Measurements from ENCODE around the gene IGF2R.

The IGF2R gene

GRCh38 chr6:159973951-159974350, 5.1 kb downstream of the IGF2R start:
- H3K4me3 ChIP-seq (ENCODE audit: low read depth, low read length) = no peak overlapping the region
- no peak for DNase-seq (ENCODE audit: low read depth)
- in situ Hi-C loops (cut with HindIII; ENCODE audit: low sequenced_read_pairs) = no loop called here
- TF ChIP-seq CTCF (IDR thresholded peaks at IDR 0.05; ENCODE audit: low read depth, low read length, missing control alignments) = no peak

- DNase-seq (ENCODE audit: low read depth) = no peak
- no peak for TF ChIP-seq CTCF (IDR thresholded peaks at IDR 0.05; ENCODE audit: low read depth, low read length, missing control alignments)
- in situ Hi-C loops (cut with HindIII; ENCODE audit: low sequenced_read_pairs) = no loop called here
- H3K4me3 ChIP-seq (ENCODE audit: low read depth, low read length) = no peak overlapping the region
Measured at GRCh38 chr6:159974932-159975331, 6.0 kb downstream of the IGF2R start.

GRCh38 chr6:159976686-159977254, 7.9 kb downstream of the IGF2R start:
- in situ Hi-C loops (cut with HindIII; ENCODE audit: low sequenced_read_pairs) = no loop called here
- DNase-seq (ENCODE audit: low read depth) = no peak
- TF ChIP-seq CTCF (IDR thresholded peaks at IDR 0.05; ENCODE audit: low read depth, low read length, missing control alignments) = no peak
- H3K4me3 ChIP-seq (ENCODE audit: low read depth, low read length) = no peak overlapping the region

GRCh38 chr6:159977255-159977903, 8.5 kb downstream of the IGF2R start:
- no peak for TF ChIP-seq CTCF (IDR thresholded peaks at IDR 0.05; ENCODE audit: low read depth, low read length, missing control alignments)
- H3K4me3 ChIP-seq (ENCODE audit: low read depth, low read length) = no peak overlapping the region
- no peak for DNase-seq (ENCODE audit: low read depth)
- in situ Hi-C loops (cut with HindIII; ENCODE audit: low sequenced_read_pairs) = no loop called here

- DNase-seq (ENCODE audit: low read depth) = no peak
- in situ Hi-C loops (cut with HindIII; ENCODE audit: low sequenced_read_pairs) = no loop called here
- TF ChIP-seq CTCF (IDR thresholded peaks at IDR 0.05; ENCODE audit: low read depth, low read length, missing control alignments) = no peak
- H3K4me3 ChIP-seq (ENCODE audit: low read depth, low read length) = no peak overlapping the region
Measured at GRCh38 chr6:159977904-159978268, 9.0 kb downstream of the IGF2R start.

GRCh38 chr6:159978291-159979135, 9.6 kb downstream of the IGF2R start:
- H3K4me3 ChIP-seq (ENCODE audit: low read depth, low read length) = no peak overlapping the region
- no peak for DNase-seq (ENCODE audit: low read depth)
- TF ChIP-seq CTCF (IDR thresholded peaks at IDR 0.05; ENCODE audit: low read depth, low read length, missing control alignments) = no peak
- in situ Hi-C loops (cut with HindIII; ENCODE audit: low sequenced_read_pairs) = no loop called here

All from astrocyte of the cerebellum (primary cell).